SK-N-SH treated with all-trans-retinoic acid at 6 μM for 48 hours (cell line): ENCODE results near the gene CLEC14A.

Experiments
- ATAC-seq: fragments of 200-7000 bp; cut with Tn5 transposase; 3 replicates; pipeline ENCODE4 v1.9.1; 2020; ENCODE audit warnings: mild to moderate bottlenecking, moderate library complexity
- ARNTL ChIP-seq: fragments of 450-650 bp; formaldehyde crosslinking; IDR thresholded peaks from 2 replicates; pipeline ENCODE4 v1.5.0; 2020; ENCODE audit warnings: low read depth, mild to moderate bottlenecking, moderate library complexity, borderline replicate concordance
- BACH2 ChIP-seq: fragments of 250-450 bp; sonication (Bioruptor Pico); IDR thresholded peaks from 2 replicates; pipeline ENCODE4 v1.9.0; 2021; ENCODE audit warnings: mild to moderate bottlenecking, borderline replicate concordance
- GLIS3 ChIP-seq: fragments of 250-450 bp; sonication (Bioruptor Pico); IDR thresholded peaks from 2 replicates; pipeline ENCODE4 v1.5.0; 2020; ENCODE audit warnings: mild to moderate bottlenecking, moderate library complexity
- ISL1 ChIP-seq: fragments of 250-450 bp; sonication (Bioruptor Pico); IDR thresholded peaks from 2 replicates; pipeline ENCODE4 v2.1.2; 2022; ENCODE audit warnings: mild to moderate bottlenecking, moderate library complexity
- PATZ1 ChIP-seq: fragments of 250-450 bp; sonication (Bioruptor Pico); IDR thresholded peaks from 2 replicates; pipeline ENCODE4 v1.8.0; 2020; ENCODE audit warnings: mild to moderate bottlenecking, moderate library complexity, borderline replicate concordance
- PPARA ChIP-seq: fragments of 250-450 bp; sonication (Bioruptor Pico); IDR thresholded peaks from 2 replicates; pipeline ENCODE4 v1.5.0; 2020; ENCODE audit warnings: mild to moderate bottlenecking, borderline replicate concordance
- RARB ChIP-seq: fragments of 250-450 bp; sonication (Bioruptor Pico); IDR thresholded peaks from 2 replicates; pipeline ENCODE4 v1.8.0; 2021; ENCODE audit warnings: mild to moderate bottlenecking, moderate library complexity
- SNAI2 ChIP-seq: fragments of 250-450 bp; sonication (Bioruptor Pico); IDR thresholded peaks from 2 replicates; pipeline ENCODE4 v1.5.0; 2020; ENCODE audit warnings: mild to moderate bottlenecking, moderate library complexity
- TCF4 ChIP-seq: fragments of 250-450 bp; sonication (Bioruptor Pico); IDR thresholded peaks from 2 replicates; pipeline ENCODE4 v1.8.0; 2021; ENCODE audit warnings: mild to moderate bottlenecking, moderate library complexity, borderline replicate concordance
- TOX ChIP-seq: fragments of 250-450 bp; sonication (Bioruptor Pico); IDR thresholded peaks from 2 replicates; pipeline ENCODE4 v1.8.0; 2021; ENCODE audit warnings: mild to moderate bottlenecking, moderate library complexity, borderline replicate concordance
- ZC3H10 ChIP-seq: fragments of 250-450 bp; sonication (Bioruptor Pico); IDR thresholded peaks from 2 replicates; pipeline ENCODE4 v1.5.1; 2021; ENCODE audit warnings: mild to moderate bottlenecking, moderate library complexity
- ZFP3 ChIP-seq: fragments of 250-450 bp; sonication (Bioruptor Pico); IDR thresholded peaks from 2 replicates; pipeline ENCODE4 v1.5.0; 2020; ENCODE audit warnings: mild to moderate bottlenecking, moderate library complexity
- ZFP30 ChIP-seq: fragments of 450-650 bp; formaldehyde crosslinking; IDR thresholded peaks from 2 replicates; pipeline ENCODE4 v1.5.0; 2022; ENCODE audit warnings: mild to moderate bottlenecking, moderate library complexity
- ZNF565 ChIP-seq: fragments of 450-650 bp; formaldehyde crosslinking; conservative IDR thresholded peaks from 2 replicates; pipeline ENCODE4 v1.5.0; 2020; ENCODE audit warnings: low read depth, mild to moderate bottlenecking, moderate library complexity
- ZNF70 ChIP-seq: fragments of 450-650 bp; formaldehyde crosslinking; IDR thresholded peaks from 2 replicates; pipeline ENCODE4 v1.5.0; 2020; ENCODE audit warnings: mild to moderate bottlenecking, moderate library complexity
- ZNF8 ChIP-seq: fragments of 450-650 bp; formaldehyde crosslinking; IDR thresholded peaks from 2 replicates; pipeline ENCODE4 v1.5.0; 2020; ENCODE audit warnings: mild to moderate bottlenecking, moderate library complexity
- TF ChIP-seq, protein P1 (sequence below): fragments of 250-450 bp; sonication (Bioruptor Pico); IDR thresholded peaks from 2 replicates; pipeline ENCODE4 v1.5.1; 2020; ENCODE audit warnings: low read depth, mild to moderate bottlenecking, moderate library complexity
- TF ChIP-seq, protein P2 (sequence below): fragments of 250-450 bp; sonication (Bioruptor Pico); IDR thresholded peaks from 2 replicates; pipeline ENCODE4 v1.5.1; 2021; ENCODE audit warnings: mild to moderate bottlenecking, moderate library complexity
- TF ChIP-seq, protein P3 (sequence below): fragments of 250-450 bp; sonication (Bioruptor Pico); IDR thresholded peaks from 2 replicates; pipeline ENCODE4 v1.8.0; 2021; ENCODE audit warnings: low read depth, mild to moderate bottlenecking, moderate library complexity, borderline replicate concordance

The CLEC14A gene

GRCh38 chr14:38262844-38263243 lies 7.0 kb upstream of the CLEC14A start:
- ATAC-seq = no peak
- TF ChIP-seq PPARA = no peak
- no peak for TF ChIP-seq ZNF8
- no peak for TF ChIP-seq PATZ1 (CRISPR knock-in tag)
- TF ChIP-seq, protein P1, sequence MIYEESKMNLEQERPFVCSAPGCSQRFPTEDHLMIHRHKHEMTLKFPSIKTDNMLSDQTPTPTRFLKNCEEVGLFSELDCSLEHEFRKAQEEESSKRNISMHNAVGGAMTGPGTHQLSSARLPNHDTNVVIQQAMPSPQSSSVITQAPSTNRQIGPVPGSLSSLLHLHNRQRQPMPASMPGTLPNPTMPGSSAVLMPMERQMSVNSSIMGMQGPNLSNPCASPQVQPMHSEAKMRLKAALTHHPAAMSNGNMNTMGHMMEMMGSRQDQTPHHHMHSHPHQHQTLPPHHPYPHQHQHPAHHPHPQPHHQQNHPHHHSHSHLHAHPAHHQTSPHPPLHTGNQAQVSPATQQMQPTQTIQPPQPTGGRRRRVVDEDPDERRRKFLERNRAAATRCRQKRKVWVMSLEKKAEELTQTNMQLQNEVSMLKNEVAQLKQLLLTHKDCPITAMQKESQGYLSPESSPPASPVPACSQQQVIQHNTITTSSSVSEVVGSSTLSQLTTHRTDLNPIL = no peak
- TF ChIP-seq, protein P2, sequence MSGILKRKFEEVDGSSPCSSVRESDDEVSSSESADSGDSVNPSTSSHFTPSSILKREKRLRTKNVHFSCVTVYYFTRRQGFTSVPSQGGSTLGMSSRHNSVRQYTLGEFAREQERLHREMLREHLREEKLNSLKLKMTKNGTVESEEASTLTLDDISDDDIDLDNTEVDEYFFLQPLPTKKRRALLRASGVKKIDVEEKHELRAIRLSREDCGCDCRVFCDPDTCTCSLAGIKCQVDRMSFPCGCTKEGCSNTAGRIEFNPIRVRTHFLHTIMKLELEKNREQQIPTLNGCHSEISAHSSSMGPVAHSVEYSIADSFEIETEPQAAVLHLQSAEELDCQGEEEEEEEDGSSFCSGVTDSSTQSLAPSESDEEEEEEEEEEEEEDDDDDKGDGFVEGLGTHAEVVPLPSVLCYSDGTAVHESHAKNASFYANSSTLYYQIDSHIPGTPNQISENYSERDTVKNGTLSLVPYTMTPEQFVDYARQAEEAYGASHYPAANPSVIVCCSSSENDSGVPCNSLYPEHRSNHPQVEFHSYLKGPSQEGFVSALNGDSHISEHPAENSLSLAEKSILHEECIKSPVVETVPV (CRISPR knock-in tag) = no peak
- TF ChIP-seq BACH2 (CRISPR knock-in tag) = no peak
- TF ChIP-seq, protein P3, sequence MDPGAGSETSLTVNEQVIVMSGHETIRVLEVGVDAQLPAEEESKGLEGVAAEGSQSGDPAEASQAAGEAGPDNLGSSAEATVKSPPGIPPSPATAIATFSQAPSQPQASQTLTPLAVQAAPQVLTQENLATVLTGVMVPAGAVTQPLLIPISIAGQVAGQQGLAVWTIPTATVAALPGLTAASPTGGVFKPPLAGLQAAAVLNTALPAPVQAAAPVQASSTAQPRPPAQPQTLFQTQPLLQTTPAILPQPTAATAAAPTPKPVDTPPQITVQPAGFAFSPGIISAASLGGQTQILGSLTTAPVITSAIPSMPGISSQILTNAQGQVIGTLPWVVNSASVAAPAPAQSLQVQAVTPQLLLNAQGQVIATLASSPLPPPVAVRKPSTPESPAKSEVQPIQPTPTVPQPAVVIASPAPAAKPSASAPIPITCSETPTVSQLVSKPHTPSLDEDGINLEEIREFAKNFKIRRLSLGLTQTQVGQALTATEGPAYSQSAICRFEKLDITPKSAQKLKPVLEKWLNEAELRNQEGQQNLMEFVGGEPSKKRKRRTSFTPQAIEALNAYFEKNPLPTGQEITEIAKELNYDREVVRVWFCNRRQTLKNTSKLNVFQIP (CRISPR knock-in tag) = no peak
- no peak for TF ChIP-seq ZNF70 (CRISPR knock-in tag)
- TF ChIP-seq GLIS3 (CRISPR knock-in tag) = no peak
- TF ChIP-seq RARB (CRISPR knock-in tag) = no peak
- TF ChIP-seq ISL1 = no peak
- no peak for TF ChIP-seq TOX
- no peak for TF ChIP-seq ARNTL (CRISPR knock-in tag)

- TF ChIP-seq, protein P1 = no peak
- TF ChIP-seq ZFP30 (CRISPR knock-in tag) (no peak), RARB (CRISPR knock-in tag) (no peak), TCF4 (CRISPR knock-in tag) (no peak), PPARA (no peak)
- ATAC-seq = no peak
Measured at GRCh38 chr14:38261620-38262019, 5.7 kb upstream of the CLEC14A start.

GRCh38 chr14:38257507-38257906 lies 1.6 kb upstream of the CLEC14A start:
- TF ChIP-seq TOX (no peak), TCF4 (CRISPR knock-in tag) (no peak), ZFP30 (CRISPR knock-in tag) (no peak), ZNF565 (CRISPR knock-in tag) (no peak), SNAI2 (CRISPR knock-in tag) (no peak), PPARA (no peak), ZC3H10 (CRISPR knock-in tag) (no peak), ZFP3 (CRISPR knock-in tag) (no peak), ZNF70 (CRISPR knock-in tag) (no peak), BACH2 (CRISPR knock-in tag) (no peak), ISL1 (no peak), ZNF8 (no peak)
- TF ChIP-seq, protein P3 (CRISPR knock-in tag) = no peak
- TF ChIP-seq, protein P1 = no peak
- TF ChIP-seq, all 23 proteins: peak for 0
- ATAC-seq = no peak
